ENCODE measurements around the gene ADIPOQ.
"Not testable (repeated sequence)": the region's sequence is repeated elsewhere in the genome, so short reads cannot be mapped to it uniquely, and the experiment has no call there.

ADIPOQ gene

DNA sequence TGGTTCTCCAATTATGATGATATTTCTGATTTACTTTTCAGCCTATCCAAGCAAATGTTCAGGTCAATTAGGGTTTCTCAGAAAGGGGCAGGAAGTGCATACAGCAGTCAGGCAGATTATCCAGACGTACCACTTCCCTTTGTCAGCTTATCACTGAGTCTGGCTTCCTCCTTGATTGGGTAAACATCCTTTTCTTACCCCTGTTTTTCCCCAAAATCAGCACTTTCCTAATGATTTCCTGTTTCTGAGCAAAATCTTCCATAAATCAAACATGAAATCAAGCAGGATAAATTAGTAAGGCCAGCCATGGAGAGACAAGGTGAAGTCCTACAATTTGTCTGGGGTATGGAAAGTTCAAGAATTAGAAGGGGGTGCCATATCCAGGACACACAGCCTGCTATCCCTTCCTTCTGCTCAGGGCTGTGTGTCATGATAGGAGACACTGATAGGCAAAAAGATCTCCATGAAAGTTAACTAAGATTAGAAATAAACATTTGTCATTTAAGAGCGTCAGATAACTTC lies 29.0 kb downstream of the ADIPOQ start:
- DNase-seq (ENCODE audit: low read depth) = no peak

DNA sequence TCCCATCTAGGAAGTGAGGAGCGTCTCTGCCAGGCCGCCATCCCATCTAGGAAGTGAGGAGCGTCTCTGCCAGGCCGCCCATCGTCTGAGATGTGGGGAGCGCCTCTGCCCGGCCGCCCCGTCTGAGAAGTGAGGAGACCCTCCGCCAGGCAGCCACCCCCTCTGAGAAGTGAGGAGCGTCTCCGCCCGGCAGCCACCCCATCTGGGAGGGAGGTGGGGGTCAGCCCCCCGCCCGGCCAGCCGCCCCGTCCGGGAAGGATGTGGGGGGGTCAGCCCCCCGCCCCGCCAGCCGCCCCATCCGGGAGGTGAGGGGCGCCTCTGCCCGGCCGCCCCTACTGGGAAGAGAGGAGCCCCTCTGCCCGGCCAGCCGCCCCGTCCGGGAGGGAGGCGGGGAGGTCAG lies 31.3 kb downstream of the ADIPOQ start:
- DNase-seq (ENCODE audit: low read depth) = not testable (repeated sequence)

DNA sequence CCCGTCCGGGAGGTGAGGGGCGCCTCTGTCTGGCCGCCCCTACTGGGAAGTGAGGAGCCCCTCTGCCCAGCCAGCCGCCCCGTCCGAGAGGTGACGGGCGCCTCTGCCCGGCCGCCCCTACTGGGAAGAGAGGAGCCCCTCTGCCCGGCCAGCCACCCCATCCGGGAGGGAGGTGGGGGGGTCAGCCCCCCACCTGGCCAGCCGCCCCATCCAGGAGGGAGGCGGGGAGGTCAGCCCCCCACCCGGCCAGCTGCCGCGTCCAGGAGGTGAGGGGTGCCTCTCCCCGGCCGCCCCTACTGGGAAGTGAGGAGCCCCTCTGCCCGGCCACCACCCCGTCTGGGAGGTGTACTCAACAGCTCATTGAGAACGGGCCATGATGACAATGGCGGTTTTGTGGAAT lies 31.7 kb downstream of the ADIPOQ start:
- DNase-seq (ENCODE audit: low read depth) = not testable (repeated sequence)

DNA sequence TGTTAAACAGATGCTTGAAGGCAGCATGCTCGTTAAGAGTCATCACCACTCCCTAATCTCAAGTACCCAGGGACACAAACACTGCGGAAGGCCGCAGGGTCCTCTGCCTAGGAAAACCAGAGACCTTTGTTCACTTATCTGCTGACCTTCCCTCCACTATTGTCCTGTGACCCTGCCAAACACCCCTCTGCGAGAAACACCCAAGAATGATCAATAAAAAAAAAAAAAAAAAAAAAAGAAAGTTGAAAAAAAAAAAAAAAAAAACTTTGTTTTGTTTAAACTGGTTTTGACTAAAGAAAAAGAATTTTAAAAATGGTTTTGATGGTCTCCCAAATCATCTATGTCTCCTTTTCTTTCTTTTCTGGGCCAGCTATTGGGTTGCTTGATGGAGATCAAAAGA lies 32.3 kb downstream of the ADIPOQ start:
- not testable (repeated sequence) for DNase-seq (ENCODE audit: low read depth)

DNA sequence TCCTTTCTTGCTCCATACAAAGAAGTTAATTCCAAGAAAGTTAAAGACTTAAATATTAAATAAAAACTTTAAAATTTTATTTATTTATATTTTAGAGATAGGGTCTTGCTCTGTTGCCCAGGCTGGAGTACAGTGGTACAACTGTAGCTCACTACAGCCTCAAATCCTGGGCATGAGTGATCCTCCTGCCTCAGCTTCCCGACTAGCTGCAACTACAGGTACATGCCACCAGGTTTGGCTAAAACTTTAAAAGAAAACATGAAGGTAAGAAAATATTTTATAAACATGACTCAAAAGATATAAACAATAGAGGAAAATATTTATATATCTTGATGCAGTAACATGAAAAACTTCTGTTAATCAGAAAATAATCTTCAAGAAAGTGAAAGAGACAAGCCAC lies 33.2 kb downstream of the ADIPOQ start:
- no peak for DNase-seq (ENCODE audit: low read depth)

DNA sequence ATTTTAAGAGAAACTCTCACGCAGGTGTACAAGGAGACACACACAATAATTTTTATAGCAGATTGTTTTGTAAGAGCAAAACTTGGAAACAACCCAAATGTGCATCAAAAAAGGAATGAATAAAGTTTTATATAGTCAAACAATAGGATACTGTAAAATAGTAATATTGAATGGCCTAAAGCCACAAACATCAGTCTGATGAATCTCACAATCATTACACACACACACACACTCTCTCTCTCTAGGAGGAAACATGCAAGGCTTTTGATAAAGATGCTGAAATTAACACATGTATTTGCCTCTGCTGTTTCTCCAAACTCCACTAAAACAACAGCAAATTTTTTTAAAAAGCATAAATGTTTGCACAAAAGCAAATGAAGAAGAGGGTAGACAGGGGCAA lies 37.3 kb downstream of the ADIPOQ start:
- no peak for DNase-seq (ENCODE audit: low read depth)

DNA sequence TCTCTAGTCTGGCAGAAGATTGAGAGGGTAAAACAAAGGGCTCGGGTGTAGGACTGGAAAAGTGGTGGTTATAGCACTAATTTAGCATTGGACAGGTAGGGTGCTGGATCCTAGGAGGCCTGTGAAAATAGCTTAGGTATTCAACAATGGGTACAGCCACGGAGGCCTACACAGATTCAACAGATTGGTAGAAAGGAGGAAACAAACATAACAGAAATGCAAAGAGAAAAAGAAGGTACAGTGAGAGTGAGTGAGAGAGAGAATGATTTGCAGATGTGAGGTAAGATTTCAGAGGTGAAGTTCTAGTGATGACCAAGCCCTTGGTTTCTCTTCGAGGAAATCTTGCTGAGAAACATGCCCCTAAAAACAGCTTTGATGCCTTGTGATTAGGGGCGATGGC lies 37.9 kb downstream of the ADIPOQ start:
- DNase-seq (ENCODE audit: low read depth) = no peak

DNA sequence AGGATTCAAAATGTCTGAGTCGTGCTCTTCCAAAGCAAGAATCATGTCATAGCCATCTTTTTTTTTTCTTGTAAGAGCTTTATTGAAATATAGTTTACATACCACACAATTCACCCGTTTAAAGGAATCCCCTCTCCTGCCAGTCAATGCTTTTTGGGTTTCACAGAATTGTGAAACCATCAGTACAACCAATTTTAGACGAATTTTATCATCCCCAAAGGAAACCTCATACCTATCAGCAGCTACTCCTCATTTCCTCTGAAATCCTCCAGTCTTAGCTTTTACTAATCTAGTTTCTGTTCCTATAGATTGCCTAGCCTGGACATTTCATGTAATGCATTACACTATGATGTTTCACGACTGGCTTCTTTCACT lies 39.6 kb downstream of the ADIPOQ start:
- no peak for DNase-seq (ENCODE audit: low read depth)

DNA sequence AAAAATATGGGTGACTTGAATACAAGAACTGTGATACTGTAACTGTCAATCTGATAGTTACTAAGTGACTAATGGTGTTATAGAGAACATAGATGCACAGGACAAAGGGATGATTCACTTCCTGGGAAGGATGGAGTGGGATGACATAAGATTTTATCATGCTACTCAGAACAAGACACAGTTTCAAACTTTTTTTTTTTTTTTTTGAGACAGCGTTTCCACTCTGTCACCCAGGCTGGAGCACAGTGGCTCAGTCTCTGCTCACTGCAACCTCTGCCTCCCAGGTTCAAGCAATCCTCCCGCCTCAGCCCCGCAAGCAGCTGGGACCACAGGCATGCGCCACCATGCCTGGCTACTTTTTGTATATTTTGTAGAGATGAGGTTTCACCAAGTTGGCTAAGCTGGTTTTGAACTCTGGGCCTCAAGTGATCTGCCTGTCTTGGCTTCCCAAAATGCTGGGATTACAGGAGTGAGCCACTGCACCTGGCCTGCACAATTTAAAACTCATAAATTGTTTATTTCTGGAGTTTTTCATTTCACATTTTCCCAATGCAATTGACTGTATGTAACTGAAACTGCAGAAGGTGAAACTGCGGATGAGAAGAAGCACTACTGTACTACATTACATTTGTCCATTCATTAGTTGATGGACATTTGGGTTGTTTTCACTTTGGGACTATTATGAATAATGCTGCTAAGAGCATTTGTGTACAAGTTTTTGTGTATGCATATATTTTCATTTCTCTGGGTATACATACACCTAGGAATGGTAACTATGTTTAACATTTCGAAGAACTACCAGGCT lies 40.6 kb downstream of the ADIPOQ start:
- peak; percentile 42 for DNase-seq (ENCODE audit: low read depth)

DNA sequence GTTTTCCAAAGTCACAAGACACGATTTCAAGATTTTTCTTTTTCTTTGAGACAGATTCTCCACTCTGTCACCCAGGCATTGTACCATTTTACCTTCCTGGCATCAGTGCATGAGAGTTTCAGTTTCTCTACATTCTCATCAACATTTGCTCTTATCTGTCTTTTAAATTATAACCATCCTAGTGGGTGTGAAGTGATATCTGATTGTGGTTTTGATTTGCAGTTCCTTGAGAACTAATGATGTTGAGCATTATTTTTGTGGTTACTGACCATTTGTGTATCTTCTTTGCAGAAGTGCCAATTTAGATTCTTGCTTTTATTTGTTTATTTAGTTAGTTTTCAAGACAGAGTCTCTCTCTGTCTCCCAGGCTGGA lies 41.2 kb downstream of the ADIPOQ start:
- no peak for DNase-seq (ENCODE audit: low read depth)

DNA sequence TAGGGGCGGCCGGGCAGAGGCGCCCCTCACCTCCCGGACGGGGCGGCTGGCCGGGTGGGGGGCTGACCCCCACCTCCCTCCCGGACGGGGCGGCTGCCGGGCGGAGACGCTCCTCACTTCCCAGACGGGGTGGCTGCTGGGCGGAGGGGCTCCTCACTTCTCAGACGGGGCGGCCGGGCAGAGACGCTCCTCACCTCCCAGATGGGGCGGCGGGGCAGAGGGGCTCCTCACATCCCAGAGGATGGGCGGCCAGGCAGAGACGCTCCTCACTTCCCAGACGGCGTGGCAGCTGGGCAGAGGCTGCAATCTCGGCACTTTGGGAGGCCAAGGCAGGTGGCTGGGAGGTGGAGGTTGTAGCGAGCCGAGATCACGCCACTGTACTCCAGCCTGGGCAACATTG lies 42.4 kb downstream of the ADIPOQ start:
- not testable (repeated sequence) for DNase-seq (ENCODE audit: low read depth)

DNA sequence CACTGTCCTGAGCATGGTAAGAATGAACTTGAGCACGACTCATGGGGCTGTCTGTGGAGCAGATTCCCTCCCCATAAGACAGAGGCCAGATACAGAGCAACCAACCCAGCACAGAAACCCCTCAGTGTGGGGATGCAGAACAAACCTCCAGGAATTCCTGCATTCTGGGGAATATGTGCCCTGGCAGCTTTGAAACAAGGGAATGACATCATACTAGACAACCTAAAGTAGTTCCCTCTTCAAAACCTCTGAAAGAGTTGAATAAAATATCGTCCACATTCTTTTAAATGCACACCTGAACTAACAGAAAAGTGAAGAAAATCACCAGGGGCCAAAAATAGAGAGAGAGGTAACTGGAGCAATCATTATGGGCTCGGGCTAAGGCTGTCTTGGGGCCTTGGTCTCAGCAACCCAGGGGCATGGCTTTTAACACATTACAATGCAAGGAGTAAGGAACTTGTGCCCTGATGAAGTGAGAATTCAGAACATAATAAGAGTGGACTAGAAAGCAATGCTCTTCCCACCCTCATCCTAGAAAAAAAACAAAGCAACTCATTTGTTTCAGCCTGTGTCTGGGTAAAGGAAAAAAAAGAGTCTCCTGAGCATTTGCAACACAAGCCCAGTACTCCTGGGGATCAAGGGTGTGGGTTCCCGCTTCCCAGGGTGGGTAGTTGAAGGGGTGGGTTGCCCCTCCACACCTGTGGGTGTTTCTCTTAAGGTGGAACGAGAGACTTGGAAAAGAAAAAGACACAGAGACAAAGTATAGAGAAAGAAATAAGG lies 43.9 kb downstream of the ADIPOQ start:
- DNase-seq (ENCODE audit: low read depth) = no peak

DNA sequence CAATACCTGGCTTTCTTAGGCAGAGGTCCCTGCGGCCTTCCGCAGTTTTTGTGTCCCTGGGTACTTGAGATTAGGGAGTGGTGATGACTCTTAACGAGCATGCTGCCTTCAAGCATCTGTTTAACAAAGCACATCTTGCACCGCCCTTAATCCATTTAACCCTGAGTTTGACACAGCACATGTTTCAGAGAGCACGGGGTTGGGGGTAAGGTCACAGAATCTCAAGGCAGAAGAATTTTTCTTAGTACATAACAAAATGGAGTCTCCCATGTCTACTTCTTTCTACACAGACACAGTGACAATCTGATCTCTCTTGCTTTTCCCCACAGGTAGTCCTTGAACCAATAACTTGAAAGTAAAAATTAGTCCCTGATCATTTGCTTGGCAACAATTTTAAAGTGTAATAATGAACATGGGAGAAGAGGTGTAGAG lies 45.0 kb downstream of the ADIPOQ start:
- not testable (repeated sequence) for DNase-seq (ENCODE audit: low read depth)

DNA sequence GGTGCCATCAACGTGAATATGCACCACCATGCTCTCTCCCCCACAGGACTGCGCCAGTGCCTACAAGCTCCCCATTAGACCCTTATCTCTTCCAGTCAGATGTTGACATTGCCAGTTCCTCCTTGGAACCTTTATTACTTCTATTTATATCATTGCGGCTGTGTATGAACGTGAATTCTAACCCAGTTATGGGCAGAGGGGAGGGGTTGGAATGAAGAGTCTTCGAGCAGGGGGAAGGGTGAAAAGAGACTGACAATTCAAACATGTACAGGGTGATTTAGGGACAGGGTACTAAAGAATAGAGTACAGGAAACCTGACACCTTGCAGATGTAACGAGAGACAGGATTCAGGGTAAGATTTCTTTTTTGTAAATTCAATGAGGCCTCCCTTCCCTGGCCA lies 46.1 kb downstream of the ADIPOQ start:
- DNase-seq (ENCODE audit: low read depth) = no peak

DNA sequence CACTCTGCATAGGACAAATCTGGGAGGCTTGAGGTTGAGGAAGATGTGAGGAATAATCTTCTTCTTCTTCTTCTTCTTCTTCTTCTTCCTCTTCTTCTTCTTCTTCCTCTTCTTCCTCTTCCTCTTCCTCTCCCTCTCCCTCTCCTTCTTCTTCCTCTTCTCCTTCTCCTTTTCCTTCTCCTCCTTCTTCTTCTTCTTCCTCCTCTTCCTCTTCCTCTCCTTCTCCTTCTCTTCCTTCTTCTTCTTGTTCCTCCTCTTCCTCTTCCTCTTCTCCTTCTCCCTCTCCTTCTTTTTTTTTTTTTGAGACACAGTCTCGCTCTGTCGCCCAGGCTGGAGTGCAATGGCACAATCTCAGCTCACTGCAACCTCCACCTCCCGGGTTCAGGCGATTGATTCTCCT lies 47.2 kb downstream of the ADIPOQ start:
- DNase-seq (ENCODE audit: low read depth) = not testable (repeated sequence)

DNA sequence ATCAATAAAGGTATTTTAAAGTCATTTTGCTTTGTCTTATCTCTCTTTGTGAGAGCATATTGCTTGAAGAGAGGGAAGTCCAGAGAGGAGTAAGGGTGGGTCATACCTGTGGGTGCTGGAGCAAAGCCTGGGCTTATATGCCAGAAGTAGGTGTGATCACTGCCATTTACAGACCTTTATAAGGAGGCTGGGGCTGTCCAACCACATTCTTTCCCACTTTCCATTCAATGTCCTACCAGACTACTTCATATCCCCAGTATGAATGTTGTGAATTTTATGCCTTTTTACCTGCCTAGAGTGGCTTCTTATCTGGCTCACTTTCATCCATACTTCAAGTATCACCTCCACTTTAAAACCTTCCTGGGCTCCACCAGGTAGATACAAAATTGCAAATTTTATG lies 48.4 kb downstream of the ADIPOQ start:
- no peak for DNase-seq (ENCODE audit: low read depth)

DNA sequence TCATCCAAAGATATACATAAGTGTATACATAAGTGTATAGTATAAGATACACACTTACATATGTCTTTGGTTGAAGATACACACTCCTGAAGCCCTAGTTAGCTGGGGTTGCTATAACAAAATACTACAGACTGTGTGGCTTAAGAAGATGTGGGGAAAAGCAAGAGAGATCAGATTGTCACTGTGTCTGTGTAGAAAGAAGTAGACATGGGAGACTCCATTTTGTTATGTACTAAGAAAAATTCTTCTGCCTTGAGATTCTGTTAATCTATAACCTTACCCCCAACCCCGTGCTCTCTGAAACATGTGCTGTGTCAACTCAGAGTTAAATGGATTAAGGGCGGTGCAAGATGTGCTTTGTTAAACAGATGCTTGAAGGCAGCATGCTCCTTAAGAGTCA lies 50.6 kb downstream of the ADIPOQ start:
- not testable (repeated sequence) for DNase-seq (ENCODE audit: low read depth)

DNA sequence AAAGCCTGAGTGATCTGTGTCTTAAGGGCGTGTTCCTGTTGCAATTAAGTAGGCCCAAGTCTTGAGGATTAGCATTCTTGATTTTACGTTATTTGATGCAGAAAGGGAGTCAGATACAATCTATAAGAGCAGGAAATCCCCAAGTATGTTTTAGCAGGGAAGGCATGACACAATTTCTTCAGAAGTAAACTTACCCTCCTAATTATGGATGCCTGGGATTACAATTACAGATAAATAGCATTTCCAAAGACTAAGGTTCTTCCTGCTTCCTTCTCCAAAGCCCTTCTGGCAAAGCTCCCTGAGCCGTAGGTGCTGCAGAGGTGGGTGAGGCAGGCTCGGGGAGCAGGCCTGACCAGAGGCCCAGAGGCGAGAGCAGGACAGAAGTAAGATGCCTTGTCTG lies 52.9 kb downstream of the ADIPOQ start:
- no peak for DNase-seq (ENCODE audit: low read depth)

DNA sequence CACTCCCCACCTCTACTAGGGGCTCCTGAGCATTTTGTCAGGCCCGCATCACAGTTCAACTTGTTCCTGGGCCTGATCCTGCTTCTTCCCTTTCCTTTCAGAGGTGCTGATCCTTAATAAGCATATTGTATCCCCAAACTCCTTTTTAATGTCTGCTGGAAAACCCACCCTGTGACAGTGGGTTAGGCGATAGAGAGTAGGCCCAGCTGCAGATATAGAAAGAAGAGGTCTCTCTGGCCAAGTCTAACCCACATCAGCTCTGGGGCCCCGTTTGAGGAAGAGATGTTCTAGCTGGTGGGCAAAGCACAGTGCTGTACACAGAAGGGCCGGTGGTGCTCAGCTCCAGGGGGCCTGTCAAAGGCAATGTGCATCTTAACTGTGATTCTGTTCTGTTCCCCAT lies 53.5 kb downstream of the ADIPOQ start:
- no peak for DNase-seq (ENCODE audit: low read depth)

DNA sequence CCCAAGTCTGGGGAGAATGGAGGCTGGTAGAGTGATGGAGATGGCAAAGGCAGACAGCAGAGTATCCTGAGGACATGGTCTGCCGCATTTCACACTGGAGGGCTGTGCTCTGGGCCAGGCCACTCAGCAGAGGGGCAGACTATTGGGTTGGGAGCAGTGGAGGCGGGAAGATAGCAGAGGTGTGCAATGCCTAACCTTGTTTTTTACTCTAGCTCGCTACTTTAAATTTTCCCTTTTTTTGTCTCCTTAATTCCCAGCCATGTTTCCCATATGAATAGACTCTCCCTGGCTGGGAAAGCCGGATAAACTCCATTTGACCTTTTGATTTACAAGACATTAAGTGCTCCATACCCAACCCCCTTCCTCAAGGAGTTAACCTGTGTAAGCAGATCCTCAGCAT lies 54.4 kb downstream of the ADIPOQ start:
- no peak for DNase-seq (ENCODE audit: low read depth)

DNA sequence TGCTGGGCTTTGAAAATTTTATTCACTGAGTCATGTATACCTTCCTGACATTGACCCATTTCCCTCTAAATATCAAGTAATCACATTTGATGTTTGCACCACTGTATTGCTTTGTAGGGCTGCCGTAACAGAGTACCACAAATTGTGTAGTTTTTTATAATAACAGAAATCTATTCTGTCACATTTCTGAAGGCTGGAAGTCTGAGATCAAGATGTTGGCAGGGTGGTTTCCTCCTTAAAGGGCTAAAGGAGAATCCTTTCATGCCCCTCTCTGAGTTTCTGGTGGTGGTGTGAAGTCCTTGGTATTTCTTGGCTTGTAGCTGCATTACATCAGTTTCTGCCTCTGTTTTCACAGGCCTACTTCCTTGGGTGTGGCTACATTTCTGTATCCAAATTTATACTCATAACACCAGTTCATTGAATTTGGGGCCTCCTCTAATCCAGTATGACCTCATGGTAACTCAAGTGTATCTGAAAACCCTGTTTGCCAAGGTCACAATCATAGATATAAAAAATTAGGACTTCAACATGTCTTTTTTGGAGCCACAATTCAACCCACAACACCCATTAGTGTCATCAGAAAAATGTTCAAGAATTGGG lies 58.7 kb downstream of the ADIPOQ start:
- no peak for DNase-seq (ENCODE audit: low read depth)

DNA sequence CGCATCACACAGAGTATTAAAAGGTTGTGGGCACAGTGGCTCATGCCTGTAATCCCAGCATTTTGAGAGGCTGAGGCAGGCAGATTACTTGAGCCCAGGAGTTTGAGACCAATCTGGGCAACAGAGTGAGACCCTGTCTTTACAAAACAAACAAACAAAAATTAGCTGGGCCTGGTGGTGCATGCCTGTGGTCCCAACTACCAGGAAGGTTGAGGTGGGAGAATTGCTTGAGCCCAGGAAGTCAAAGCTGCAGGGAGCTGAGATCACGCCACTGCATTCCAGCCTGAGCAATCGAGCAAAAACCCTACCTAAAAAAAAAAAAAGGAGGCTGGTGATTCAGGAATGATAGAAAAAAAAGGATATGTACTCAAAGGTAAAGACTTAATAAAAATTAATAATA lies 59.6 kb downstream of the ADIPOQ start:
- DNase-seq (ENCODE audit: low read depth) = no peak

DNA sequence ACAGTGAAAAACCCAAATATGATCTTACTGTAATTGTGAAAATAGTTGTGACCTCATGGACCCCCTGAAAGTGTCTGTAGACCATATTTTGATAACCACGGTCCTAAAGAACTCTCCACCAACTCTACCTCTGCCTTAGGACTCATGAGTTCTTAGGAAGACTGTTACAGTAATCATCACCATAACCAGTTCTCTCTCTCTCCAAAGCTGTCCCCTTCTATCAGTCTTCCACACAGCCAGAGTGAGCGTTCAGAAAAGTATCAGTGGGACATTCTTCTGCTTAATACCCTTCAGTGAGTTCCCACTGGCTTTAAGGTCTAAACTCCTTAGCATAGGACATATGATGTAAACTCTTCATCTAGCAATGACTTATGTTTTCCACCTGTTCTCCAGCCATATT lies 60.2 kb downstream of the ADIPOQ start:
- no peak for DNase-seq (ENCODE audit: low read depth)
